Heart left ventricle (tissue), 16 donors: ENCODE data around the gene ATCAY. TPM values are rescaled to one million over a fixed set of nuclear protein-coding genes. Genes with fewer than 3 reads are reported as not detected.
A peak's percentile ranks its signal among the peaks of the same experiment; 100 is the strongest.

Experiments used
- ATAC-seq, 4 donors: fragments of 200-7000 bp; cut with Tn5 transposase; one replicate each; pipeline ENCODE4 v1.9.1; 2020 to 2022; ENCODE audit warnings: moderate library complexity in 4 of 4, mild to moderate bottlenecking in 3 of 4, moderate number of reproducible peaks in 1 of 4
- DNase-seq, 5 donors: peaks; one replicate each; pipeline ENCODE4 v3.0.0-alpha.2; 2020
- H3K27ac ChIP-seq, 12 donors: fragments of 200-600 bp; sonication (generic) in 4 of 12; one replicate each; pipeline versions ENCODE4 v1.5.0 to v1.8.0; 2016 to 2022; ENCODE audit warnings: mild to moderate bottlenecking in 2 of 12
- H3K27me3 ChIP-seq, 9 donors: fragments of 200-600 bp; sonication (generic) in 2 of 9; one replicate each; pipeline versions ENCODE4 v1.5.1 to v1.8.0; 2016 to 2022; ENCODE audit warnings: mild to moderate bottlenecking in 3 of 9
- H3K36me3 ChIP-seq, 9 donors: fragments of 200-600 bp; sonication (generic) in 2 of 9; one replicate each; pipeline versions ENCODE4 v1.5.0 to v1.8.0; 2018 to 2022; ENCODE audit warnings: mild to moderate bottlenecking in 2 of 9
- H3K4me1 ChIP-seq, 12 donors: fragments of 200-600 bp; sonication (generic) in 4 of 12; one replicate each; pipeline versions ENCODE4 v1.5.0 to v1.8.0; 2016 to 2022; ENCODE audit warnings: mild to moderate bottlenecking in 3 of 12
- H3K4me3 ChIP-seq, 12 donors: fragments of 200-600 bp; sonication (generic) in 4 of 12; one replicate each; pipeline versions ENCODE4 v1.5.0 to v1.8.0; 2017 to 2022; ENCODE audit warnings: mild to moderate bottlenecking in 9 of 12, moderate library complexity in 4 of 12
- H3K9me3 ChIP-seq, 12 donors: fragments of 200-600 bp; sonication (generic) in 4 of 12; one replicate each; pipeline versions ENCODE4 v1.5.0 to v1.8.0; 2016 to 2022; ENCODE audit warnings: mild to moderate bottlenecking in 1 of 12
- CTCF ChIP-seq, 12 donors: fragments of 200-600 bp; sonication (generic) in 4 of 12; IDR thresholded peaks; one replicate each; pipeline versions ENCODE4 v1.5.0 to v1.8.0; 2018 to 2022; ENCODE audit warnings: antibody characterized with exemption in 12 of 12, mild to moderate bottlenecking in 5 of 12
- POLR2A ChIP-seq, 2 donors: fragments of 450-650 bp; IDR thresholded peaks; one replicate each; pipeline ENCODE4 v1.6.1; 2017; ENCODE audit warnings: antibody characterized with exemption in 2 of 2, mild to moderate bottlenecking in 2 of 2, moderate library complexity in 2 of 2
- WGBS, 4 donors: extraction: QIAGEN DNeasy Blood & Tissue Kit in 2 of 4; methylation state at CpG; one replicate each; pipeline versions ENCODE4 v1.1.5 to v1.1.7; 2013 to 2018; 5-methylcytosine and 5-hydroxymethylcytosine counted together
- intact Hi-C, 10 donors: fragments of 100-400 bp; cut with DNase I; formaldehyde crosslinking; loops; one replicate each; pipeline versions ENCODE4 v1.11.1 to v1.14.2; 2022
- microRNA counts, 2 donors: library from miRNA; unstranded; fragments of <30 nt; microRNA quantifications; one replicate each; lab custom pipeline; 2016
- microRNA-seq, 4 donors: library from miRNA; unstranded; fragments of <30 nt; microRNA quantifications; one replicate each; pipeline versions ENCODE4 to v1.2.0, GENCODE V29; 2017 to 2020
- polyA plus RNA-seq, 2 donors: library from polyadenylated mRNA; stranded (reverse); fragments of 200-250 nt; gene quantifications; one replicate each; pipeline ENCODE4 v1.2.3, GENCODE V29; 2013
- total RNA-seq, 9 donors: library from RNA; depleted of rRNA in 2 of 9; stranded (reverse); fragments of >200 nt in 2 of 9; fragmentation: NEBNext Ultra II Directional in 3 of 9; extraction: Animal tissue kit (Norgen Biotek cat#: 25700) in 3 of 9; gene quantifications; one replicate each; pipeline versions ENCODE4 v1.1.0 to v1.2.4, GENCODE V29; 2016 to 2023
- donor health status: ischemic (EF 13 %, LVEDD 7.1; RV severe dilation, severe dysfunction).
- donor health status: healthy with polysubstance abuse.
- donor health status: DM: no; HTN: yes; CAD: no.
- donor health status: DM: no; HTN: no; CAD: no.
- donor health status: ischemic (EF 25% LVEDD 6.9; RV normal size, moderate dysfunction).
- donor health status: ischemic (EF 25% LVEDD 5.7; RV mildly dilated, moderate dysfunction).
- donor health status: healthy.
- donor health status: DM: yes; HTN: yes; CAD: no.
- donor health status: ischemic (EF 35%, LVEDD 5.7; RV mildly dilated, moderate dysfunction).
- donor health status: nonischemic (EF 11% LVEDD 7.7; RV severe dilation, severe dysfunction).
- donor health status: DM: yes; HTN: yes; CAD: no.
- donor health status: PGD.
- donor health status: ischemic (EF 29% LVEDD 5.4; RV normal size, mild dysfunction).
- donor health status: nonischemic (EF 23%, LVEDD 6.1; RV moderate dilation, normal function).

The ATCAY gene
- total and polyA plus RNA-seq, 11 donors: not detected

DNA sequence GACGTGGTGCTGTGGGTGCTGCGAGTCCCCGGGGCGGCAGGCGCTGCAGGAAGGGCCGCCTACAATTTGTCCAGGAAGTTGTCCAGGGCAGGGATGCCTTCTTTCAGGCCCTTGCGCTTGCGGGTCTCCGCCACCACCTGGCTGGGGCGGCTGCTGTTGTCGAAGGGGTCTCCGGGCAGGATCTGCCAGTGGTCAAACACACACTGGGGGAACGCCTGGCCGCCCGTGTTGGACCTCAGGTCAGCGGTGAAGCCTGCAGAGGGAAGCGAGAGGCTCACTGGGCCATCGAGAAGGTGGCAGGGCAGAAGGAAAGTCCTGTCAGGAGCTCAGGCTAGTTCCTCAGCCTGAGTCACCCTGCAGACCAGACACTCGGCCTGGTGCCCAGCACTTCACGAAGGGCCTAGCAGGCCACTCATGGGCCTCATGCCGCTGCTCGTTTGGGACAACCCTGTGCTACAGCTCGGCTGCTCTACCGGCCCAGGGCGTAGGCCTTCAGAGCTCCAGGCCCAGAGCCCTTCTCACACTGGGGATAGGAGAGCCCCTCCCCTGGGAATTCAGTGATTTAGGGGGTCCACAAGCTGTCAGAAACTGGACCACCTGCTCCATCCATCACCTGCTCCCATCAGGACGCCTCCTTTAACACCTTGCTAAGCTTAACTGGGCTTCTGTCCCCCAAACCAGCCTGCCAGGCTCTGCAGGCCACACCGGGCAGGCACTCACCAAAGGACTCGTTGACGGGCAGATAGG, 96.2 kb downstream of the ATCAY start:
- Histone ChIP-seq H3K9me3 (no peaks in the 10 kb centered on the region), H3K36me3 (peaks cover 16 to 74% (median 67%) of the 10 kb centered on the region in 9 donors), H3K4me3 (no peak overlapping the region), H3K4me1 (peaks cover 0 to 14% (median under 1%) of the 10 kb centered on the region in 12 donors), H3K27me3 (no peaks in the 10 kb centered on the region), H3K27ac (peak overlapping the region in 1 of 12 donors; percentile 38)
- intact Hi-C loops: no loop called here
- WGBS, 4 donors: 84 to 90% (median 87%) methylated on average over 16 to 29 of the region's 29 CpGs
- ATAC-seq: peak in 2 of 4 donors; percentile 10 to 71
- no peak for TF ChIP-seq POLR2A (IDR thresholded peaks at IDR 0.05)
- TF ChIP-seq CTCF (IDR thresholded peaks at IDR 0.05): no peak
- peak in 3 of 5 donors; percentile 8 to 91 (median 23) for DNase-seq

MicroRNAs encoded within 50 kb of the gene (microRNA counts, 767-probe panel; counts per million panel counts)
- 0 to 309 counts per million in 2 donors for microRNA hsa-miR-637 (lab: Ali Mortazavi, UCI)

Small RNA genes within 50 kb of the gene (microRNA-seq; reads per million reads assigned to microRNA genes)
- gene MIR637: 0 to 0.77 (median 0) reads per million in 4 donors

Other genes with a start within 250 kb of the ATCAY start
- gene PIP5K1C, start 180.2 kb upstream of the ATCAY start, total RNA-seq: 10 to 100 TPM; 27.8 to 56.6 (median 38.2) TPM
- gene PIP5K1C, start 180.2 kb upstream of the ATCAY start, polyA plus RNA-seq: 10 to 100 TPM; 23.9 to 31.0 TPM
- under 1 TPM in 2 of 9 donors, not detected in 7; 0.41 to 0.48 TPM for gene TJP3, start 172.3 kb upstream of the ATCAY start, total RNA-seq
- under 1 TPM in 1 of 2 donors, not detected in 1; 0.06 TPM for gene TJP3, start 172.3 kb upstream of the ATCAY start, polyA plus RNA-seq
- gene APBA3, start 119.0 kb upstream of the ATCAY start, total RNA-seq: 10 to 100 TPM in 6 of 9 donors, 1 to 10 TPM in 3; 8.8 to 28.7 (median 13.8) TPM
- 10 to 100 TPM; 11.6 to 22.1 TPM for gene APBA3, start 119.0 kb upstream of the ATCAY start, polyA plus RNA-seq
- 10 to 100 TPM; 58.9 to 96.9 (median 69.1) TPM for gene MRPL54, start 118.0 kb upstream of the ATCAY start, total RNA-seq
- 100 to 1,000 TPM in 1 of 2 donors, 10 to 100 TPM in 1; 76.8 to 153 TPM for gene MRPL54, start 118.0 kb upstream of the ATCAY start, polyA plus RNA-seq
- gene RAX2, start 108.5 kb upstream of the ATCAY start, total RNA-seq: not detected
- gene RAX2, start 108.5 kb upstream of the ATCAY start, polyA plus RNA-seq: not detected
- 1 to 10 TPM in 4 of 9 donors, under 1 TPM in 5; 0.20 to 8.9 (median 0.70) TPM for gene MATK, start 94.3 kb upstream of the ATCAY start, total RNA-seq
- gene MATK, start 94.3 kb upstream of the ATCAY start, polyA plus RNA-seq: under 1 TPM; 0.57 to 1.00 TPM
- under 1 TPM in 1 of 9 donors, not detected in 8; 0.16 TPM for gene ZFR2, start 11.6 kb upstream of the ATCAY start, total RNA-seq
- gene ZFR2, start 11.6 kb upstream of the ATCAY start, polyA plus RNA-seq: under 1 TPM in 1 of 2 donors, not detected in 1; 0.08 TPM
- gene NMRK2, start 52.4 kb downstream of the ATCAY start, total RNA-seq: 1,000 to 10,000 TPM in 3 of 9 donors, 100 to 1,000 TPM in 6; 347 to 2,001 (median 606) TPM
- gene NMRK2, start 52.4 kb downstream of the ATCAY start, polyA plus RNA-seq: 1,000 to 10,000 TPM in 1 of 2 donors, 100 to 1,000 TPM in 1; 649 to 1,244 TPM
- gene DAPK3, start 90.4 kb downstream of the ATCAY start, total RNA-seq: 100 to 1,000 TPM in 4 of 9 donors, 10 to 100 TPM in 5; 70.6 to 200 (median 97.4) TPM
- 100 to 1,000 TPM; 160 to 252 TPM for gene DAPK3, start 90.4 kb downstream of the ATCAY start, polyA plus RNA-seq
- gene EEF2, start 104.8 kb downstream of the ATCAY start, total RNA-seq: 1,000 to 10,000 TPM; 1,373 to 2,686 (median 2,215) TPM
- gene EEF2, start 104.8 kb downstream of the ATCAY start, polyA plus RNA-seq: 1,000 to 10,000 TPM in 1 of 2 donors, 100 to 1,000 TPM in 1; 846 to 1,944 TPM
- gene PIAS4, start 127.1 kb downstream of the ATCAY start, total RNA-seq: 10 to 100 TPM; 12.5 to 19.1 (median 15.3) TPM
- gene PIAS4, start 127.1 kb downstream of the ATCAY start, polyA plus RNA-seq: 10 to 100 TPM; 12.3 to 15.4 TPM
- 10 to 100 TPM; 22.8 to 65.0 (median 29.3) TPM for gene ZBTB7A, start 186.2 kb downstream of the ATCAY start, total RNA-seq
- gene ZBTB7A, start 186.2 kb downstream of the ATCAY start, polyA plus RNA-seq: 10 to 100 TPM; 14.6 to 14.7 TPM
- gene MAP2K2, start 243.4 kb downstream of the ATCAY start, total RNA-seq: 100 to 1,000 TPM in 7 of 9 donors, 10 to 100 TPM in 2; 95.3 to 154 (median 108) TPM
- 100 to 1,000 TPM; 131 to 204 TPM for gene MAP2K2, start 243.4 kb downstream of the ATCAY start, polyA plus RNA-seq